GM12891 (cell line): ENCODE measurements around the gene SMARCA1.

Experiments used
- POLR2A ChIP-seq: IDR thresholded peaks from 2 replicates; pipeline ENCODE4 v1.6.1; 2011; ENCODE audit warnings: low read depth, low read length, control low read depth
- TAF1 ChIP-seq: IDR thresholded peaks from 2 replicates; pipeline ENCODE4 v1.6.1; 2011; ENCODE audit warnings: low read depth, low read length, control low read depth

DNA sequence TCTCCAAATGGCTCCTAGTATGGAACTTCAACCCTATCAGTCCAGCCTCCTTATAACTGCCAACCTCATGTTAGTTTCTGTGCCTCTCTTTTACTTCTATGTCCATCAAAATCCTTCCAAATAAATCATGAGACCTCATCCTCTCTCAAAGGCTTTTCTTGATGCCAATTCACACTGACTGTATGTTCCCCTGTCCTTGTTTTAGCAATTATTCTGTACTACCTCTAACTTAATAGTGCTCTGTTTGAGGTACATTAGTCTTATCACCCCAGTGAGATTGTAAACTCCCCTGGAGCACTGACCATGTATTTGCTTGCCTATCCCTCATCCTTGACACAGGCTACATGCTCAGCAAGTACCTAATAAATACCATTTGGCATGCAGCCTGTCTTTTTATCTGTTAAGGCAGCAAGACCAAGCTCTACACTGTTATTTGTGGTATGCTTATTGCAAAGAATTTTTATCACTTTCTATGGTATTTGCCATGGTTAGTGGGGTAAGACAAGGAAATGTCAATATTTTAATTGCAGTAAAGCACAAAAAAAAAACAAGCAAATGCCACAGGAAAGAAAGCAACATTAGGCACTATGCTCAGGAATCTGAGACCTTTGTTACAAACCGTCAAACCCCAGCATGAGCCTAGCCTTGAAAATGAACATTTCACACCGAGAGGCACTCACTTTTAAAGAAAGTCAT, 119.2 kb downstream of the SMARCA1 start:
- no peak for TF ChIP-seq TAF1
- no peak for TF ChIP-seq POLR2A
